HepG2 (cell line): ENCODE data around the gene MICALL2. TPM values are rescaled to one million over a fixed set of nuclear protein-coding genes. Genes with fewer than 3 reads are reported as not detected.

Source experiments
- ATAC-seq: fragments of 200-7000 bp; cut with Tn5 transposase; 3 replicates; pipeline ENCODE4 v1.9.1; 2020; ENCODE audit warnings: mild to moderate bottlenecking, moderate library complexity
- BruUV-seq: library from RNA; stranded (reverse); fragments of 400-500 nt; replicated peaks from 2 replicates; lab custom pipeline; 2021; lab: Mats Ljungman, UMichigan
- CTCF ChIA-PET: fragments of 300-600 bp; formaldehyde crosslinking; extraction: SDS; loops from one replicate; lab custom pipeline; 2021; ENCODE audit warnings: low total read pairs, inconsistent platforms, low intra/inter-chr PET ratio; lab: Yijun Ruan, JAX
- POLR2A ChIA-PET: fragments of 350-600 bp; sonication (Branson Sonifier 250); formaldehyde crosslinking; loops from one replicate; lab custom pipeline; 2020; ENCODE audit warnings: antibody characterized with exemption, inconsistent platforms; lab: Yijun Ruan, JAX
- DNase-seq: peaks from one replicate; pipeline ENCODE4 v3.0.0-alpha.2; 2015; ENCODE audit warnings: low spot score
- FAIRE-seq: peaks from 3 replicates; lab custom pipeline; 2011; peaks lifted over from hg19 to GRCh38; lab: Jason Lieb, UNC
- H2AFZ ChIP-seq: one replicate; pipeline ENCODE4 v1.6.1; 2011; ENCODE audit warnings: low read length, inconsistent platforms
- H3K27ac ChIP-seq: fragments of 300-600 bp; 3 replicates; pipeline ENCODE4 v1.8.0; 2011; ENCODE audit warnings: mixed run types, mild to moderate bottlenecking, mixed read lengths, low read length, inconsistent platforms; ENCODE audit not compliant: insufficient read depth; ENCODE audit errors: extremely low read length
- H3K27me3 ChIP-seq, 2 experiments: fragments of 200-600 bp in 1 of 2; 2 replicates in 1 of 2; 3 replicates in 1 of 2; pipeline versions ENCODE4 v1.6.0 to v1.8.0; 2011; ENCODE audit warnings: low read length in 2 of 2, mild to moderate bottlenecking in 2 of 2, moderate library complexity in 2 of 2, inconsistent platforms in 1 of 2; ENCODE audit not compliant: insufficient read depth in 2 of 2, control insufficient read depth in 1 of 2
- H3K36me3 ChIP-seq, 2 experiments: fragments of 200-600 bp in 1 of 2; replicated peaks in 1 of 2; 2 replicates in 1 of 2; 3 replicates in 1 of 2; pipeline versions ENCODE4 v1.5.1 to v1.8.0; 2011; ENCODE audit warnings: low read length in 2 of 2, inconsistent platforms in 1 of 2; ENCODE audit not compliant: insufficient read depth in 2 of 2, control insufficient read depth in 1 of 2
- H3K4me1 ChIP-seq: 2 replicates; pipeline ENCODE4 v1.5.1; 2012; ENCODE audit warnings: low read length, inconsistent platforms; ENCODE audit not compliant: insufficient read depth
- H3K4me2 ChIP-seq: 2 replicates; pipeline ENCODE4 v1.6.0; 2011; ENCODE audit warnings: low read depth, low read length, inconsistent platforms
- H3K4me3 ChIP-seq, 3 experiments: fragments of 200-600 bp in 1 of 3; sonication (generic), shearing (Covaris generic) in 1 of 3; replicated peaks in 1 of 3; 2 replicates each; pipeline ENCODE4 v1.5.1; 2011 to 2016; ENCODE audit warnings: low read length in 3 of 3, inconsistent platforms in 2 of 3, low read depth in 2 of 3, mild to moderate bottlenecking in 2 of 3, control low read depth in 1 of 3, mixed read lengths in 1 of 3; ENCODE audit not compliant: insufficient read depth in 1 of 3
- H3K79me2 ChIP-seq: one replicate; pipeline ENCODE4 v1.6.1; 2011; ENCODE audit warnings: low read length, inconsistent platforms; ENCODE audit not compliant: insufficient read depth
- H3K9ac ChIP-seq: 2 replicates; pipeline ENCODE4 v1.6.0; 2011; ENCODE audit warnings: mild to moderate bottlenecking, low read depth, low read length, inconsistent platforms; ENCODE audit not compliant: insufficient read depth
- H3K9me3 ChIP-seq: 2 replicates; pipeline ENCODE4 v1.5.1; 2012; ENCODE audit warnings: mild to moderate bottlenecking, low read length
- H4K20me1 ChIP-seq: 2 replicates; pipeline ENCODE4 v1.6.0; 2011; ENCODE audit warnings: inconsistent platforms, mild to moderate bottlenecking, low read length, moderate library complexity; ENCODE audit not compliant: insufficient read depth
- AGO2 ChIP-seq: fragments of 200-400 bp; formaldehyde crosslinking; optimal IDR thresholded peaks from 2 replicates; pipeline ENCODE3; 2017; ENCODE audit warnings: mild to moderate bottlenecking, low read depth, low read length, moderate library complexity
- ARNT ChIP-seq: fragments of 450-650 bp; IDR thresholded peaks from 2 replicates; pipeline ENCODE4 v1.6.1; 2017
- FOXM1 ChIP-seq: sonication (generic); formaldehyde crosslinking; IDR thresholded peaks from 2 replicates; pipeline ENCODE4 v1.5.0; 2020; ENCODE audit warnings: missing genetic modification reagents
- GTF2F1 ChIP-seq: fragments of 150-350 bp; IDR thresholded peaks from 2 replicates; pipeline ENCODE4 v1.6.1; 2014; ENCODE audit warnings: low read length
- JDP2 ChIP-seq: sonication (generic); formaldehyde crosslinking; IDR thresholded peaks from 2 replicates; pipeline ENCODE4 v1.8.1; 2022; ENCODE audit warnings: missing genetic modification reagents, borderline replicate concordance
- MAF1 ChIP-seq: sonication (generic); formaldehyde crosslinking; IDR thresholded peaks from 2 replicates; pipeline ENCODE4 v1.5.0; 2020; ENCODE audit warnings: missing genetic modification reagents, borderline replicate concordance
- MED13 ChIP-seq: sonication (generic); formaldehyde crosslinking; IDR thresholded peaks from 2 replicates; pipeline ENCODE4 v1.5.0; 2020; ENCODE audit warnings: missing genetic modification reagents
- NAIF1 ChIP-seq: sonication (generic); formaldehyde crosslinking; IDR thresholded peaks from 2 replicates; pipeline ENCODE4 v1.5.0; 2020; ENCODE audit warnings: mild to moderate bottlenecking, missing genetic modification reagents, borderline replicate concordance
- NR3C1 ChIP-seq: sonication (generic); formaldehyde crosslinking; IDR thresholded peaks from 2 replicates; pipeline ENCODE4 v1.4.0; 2020; ENCODE audit warnings: missing genetic modification reagents
- RBFOX2 ChIP-seq: fragments of 200-400 bp; formaldehyde crosslinking; IDR thresholded peaks from 2 replicates; pipeline ENCODE4 v1.6.1; 2017; ENCODE audit warnings: low read depth, mild to moderate bottlenecking, low read length
- RFXAP ChIP-seq: sonication (generic); formaldehyde crosslinking; IDR thresholded peaks from 2 replicates; pipeline ENCODE4 v1.4.0; 2020; ENCODE audit warnings: missing genetic modification reagents, borderline replicate concordance
- TBL1XR1 ChIP-seq: fragments of 150-350 bp; IDR thresholded peaks from 2 replicates; pipeline ENCODE4 v1.6.1; 2014; ENCODE audit warnings: borderline replicate concordance, low read length; ENCODE audit not compliant: partially characterized antibody
- ZNF761 ChIP-seq: sonication (generic); formaldehyde crosslinking; conservative IDR thresholded peaks from 2 replicates; pipeline ENCODE4 v1.4.0; 2020; ENCODE audit warnings: mild to moderate bottlenecking, missing genetic modification reagents
- WGBS: methylation state at CpG from one replicate; pipeline ENCODE4 v1.1.6; 2017; ENCODE audit warnings: low lambda C conversion rate; 5-methylcytosine and 5-hydroxymethylcytosine counted together
- in situ Hi-C: cut with HindIII; loops from 2 replicates; pipeline ENCODE4 v1.10.0; 2017; ENCODE audit warnings: low pct_unique_long_range_greater_than_20kb; ENCODE audit not compliant: extremely low pct_ligation_motif_present
- intact Hi-C: fragments of 100-400 bp; cut with micrococcal nuclease; formaldehyde crosslinking; loops from one replicate; pipeline ENCODE4 v1.10.0; 2022; ENCODE audit not compliant: unreplicated experiment
- polyA plus RNA-seq, 8 experiments: library from polyadenylated mRNA; depleted of rRNA in 3 of 8; stranded (reverse) in 7 of 8; unstranded in 1 of 8; fragments of >200 nt; fragmentation: Illumina TruSeq in 4 of 8; extraction: Trizol in 4 of 8; gene quantifications; 2 replicates each; pipeline versions ENCODE4 v1.2.1 to v1.2.3, GENCODE V29; 2011 to 2016; ENCODE audit warnings: low read depth in 4 of 8, missing spikeins in 1 of 8, mixed read lengths in 1 of 8; ENCODE audit not compliant: insufficient read depth in 1 of 8
- total RNA-seq, 5 experiments: library from RNA; depleted of rRNA; stranded (reverse); fragments of >200 nt; fragmentation: Illumina TruSeq; extraction: Trizol; gene quantifications; 2 replicates each; pipeline ENCODE4 v1.2.3, GENCODE V29; 2016; ENCODE audit warnings: low read depth in 1 of 5
- TF ChIP-seq, protein P1 (sequence below): sonication (generic); formaldehyde crosslinking; IDR thresholded peaks from 2 replicates; pipeline ENCODE4 v1.8.1; 2023; ENCODE audit warnings: mild to moderate bottlenecking, inconsistent platforms, moderate library complexity, missing genetic modification reagents, borderline replicate concordance

Gene MICALL2
- total and polyA plus RNA-seq, 2 of the 13 experiments (the other 11 are each of a cell fraction or from before 2014, with no cell fraction given), result 5.8 to 12.4 TPM

DNA sequence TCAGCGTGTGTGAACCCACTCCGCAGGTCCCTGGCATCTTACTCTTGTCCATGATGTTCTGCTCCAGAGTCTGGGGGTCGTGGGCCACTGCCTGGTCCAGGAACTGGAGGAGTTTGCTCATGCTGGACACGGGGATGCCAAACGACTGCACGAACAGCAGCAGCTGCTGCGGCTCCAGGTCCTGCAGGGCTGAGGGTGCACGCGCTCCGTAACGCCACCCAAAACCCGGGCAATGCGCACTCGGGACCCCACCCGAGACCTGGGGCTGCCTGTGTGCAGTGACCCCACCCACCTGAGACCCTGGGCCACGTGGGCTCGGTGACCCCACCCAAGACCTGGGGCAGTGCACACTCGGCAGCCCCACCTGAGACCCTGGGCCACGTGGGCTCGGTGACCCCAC lies 22.0 kb upstream of the MICALL2 start:
- Histone ChIP-seq H3K9me3 (no peaks in the 10 kb centered on the region), H3K36me3 (peaks cover 22 to 23% of the 10 kb centered on the region in 2 experiments; a peak in 4 of 5 replicates), H2AFZ (no peak overlapping the region), H3K27ac (no peak overlapping the region), H3K79me2 (no peaks in the 10 kb centered on the region), H4K20me1 (no peaks in the 10 kb centered on the region), H3K4me1 (no peaks in the 10 kb centered on the region), H3K9ac (no peak overlapping the region), H3K27me3 (no peaks in the 10 kb centered on the region), H3K4me3 (no peak overlapping the region), H3K4me2 (no peak overlapping the region)
- FAIRE-seq (no peak), DNase-seq (no peak), ATAC-seq (no peak)
- intact Hi-C loops (no loop called here), in situ Hi-C loops (no loop called here)
- WGBS, result 93% methylated on average over 6 of the region's 20 CpGs
- CTCF ChIA-PET, result no interaction called here
- BruUV-seq, result no TSS peak
- POLR2A ChIA-PET, result no interaction called here
- TF ChIP-seq JDP2 (CRISPR knock-in tag), result no peak
- TF ChIP-seq ZNF761 (CRISPR knock-in tag), result no peak
- TF ChIP-seq FOXM1 (CRISPR knock-in tag), result no peak
- TF ChIP-seq ARNT, result no peak
- TF ChIP-seq MAF1 (CRISPR knock-in tag), result no peak
- TF ChIP-seq, protein P1, sequence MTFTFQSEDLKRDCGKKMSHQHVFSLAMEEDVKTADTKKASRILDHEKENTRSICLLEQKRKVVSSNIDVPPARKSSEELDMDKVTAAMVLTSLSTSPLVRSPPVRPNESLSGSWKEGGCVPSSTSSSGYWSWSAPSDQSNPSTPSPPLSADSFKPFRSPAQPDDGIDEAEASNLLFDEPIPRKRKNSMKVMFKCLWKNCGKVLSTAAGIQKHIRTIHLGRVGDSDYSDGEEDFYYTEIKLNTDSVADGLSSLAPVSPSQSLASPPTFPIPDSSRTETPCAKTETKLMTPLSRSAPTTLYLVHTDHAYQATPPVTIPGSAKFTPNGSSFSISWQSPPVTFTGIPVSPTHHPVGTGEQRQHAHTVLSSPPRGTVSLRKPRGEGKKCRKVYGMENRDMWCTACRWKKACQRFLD, result no peak
- TF ChIP-seq AGO2, result peak; percentile 70
- no peak for TF ChIP-seq NR3C1 (CRISPR knock-in tag)
- no peak for TF ChIP-seq RFXAP (CRISPR knock-in tag)
- no peak for TF ChIP-seq NAIF1 (CRISPR knock-in tag)
- TF ChIP-seq MED13 (CRISPR knock-in tag), result no peak
- TF ChIP-seq RBFOX2, result peak; percentile 62
- no peak for TF ChIP-seq TBL1XR1
- TF ChIP-seq GTF2F1, result no peak
